Right lobe of liver (tissue), 6 donors: ENCODE results near the gene DUSP16. TPM values are rescaled to one million over a fixed set of nuclear protein-coding genes. Genes with fewer than 3 reads are reported as not detected.

Experiments used
- ATAC-seq, 4 donors: fragments of 200-7000 bp; cut with Tn5 transposase; one replicate each; pipeline ENCODE4 v1.9.1; 2020; ENCODE audit warnings: mild to moderate bottlenecking in 4 of 4, moderate library complexity in 4 of 4
- DNase-seq, 3 donors: peaks; one replicate each; pipeline ENCODE4 v3.0.0-alpha.2; 2020
- H3K27ac ChIP-seq, 3 donors: fragments of 200-600 bp; one replicate each; pipeline ENCODE4 v1.8.0; 2022
- H3K27me3 ChIP-seq, 2 donors: fragments of 200-600 bp; one replicate each; pipeline ENCODE4 v1.8.0; 2022
- H3K36me3 ChIP-seq, 4 donors: fragments of 200-600 bp; sonication (generic) in 1 of 4; one replicate each; pipeline versions ENCODE4 v1.5.1 to v1.8.0; 2017 to 2022; ENCODE audit warnings: control low read depth in 1 of 4
- H3K4me1 ChIP-seq, 4 donors: fragments of 200-600 bp; sonication (generic) in 1 of 4; one replicate each; pipeline versions ENCODE4 v1.5.1 to v1.8.0; 2017 to 2022; ENCODE audit warnings: control low read depth in 1 of 4
- H3K4me3 ChIP-seq, 3 donors: fragments of 200-600 bp; one replicate each; pipeline ENCODE4 v1.8.0; 2022
- H3K9me3 ChIP-seq, 4 donors: fragments of 200-600 bp; sonication (generic) in 1 of 4; one replicate each; pipeline versions ENCODE4 v1.5.1 to v1.8.0; 2017 to 2022; ENCODE audit warnings: control low read depth in 1 of 4
- CTCF ChIP-seq, 4 donors: fragments of 200-600 bp in 3 of 4; fragments of 450-650 bp in 1 of 4; IDR thresholded peaks; one replicate each; pipeline versions ENCODE4 v1.5.1 to v1.8.0; 2016 to 2022; ENCODE audit warnings: antibody characterized with exemption in 4 of 4, mild to moderate bottlenecking in 2 of 4
- POLR2A ChIP-seq: fragments of 450-650 bp; IDR thresholded peaks from one replicate; pipeline ENCODE4 v1.6.1; 2017; ENCODE audit warnings: antibody characterized with exemption, mild to moderate bottlenecking
- WGBS: methylation state at CpG from one replicate; pipeline ENCODE4 v1.1.6; 2018; ENCODE audit warnings: low coverage, low lambda C conversion rate; ENCODE audit not compliant: insufficient coverage; ENCODE audit errors: missing lambda C conversion rate; 5-methylcytosine and 5-hydroxymethylcytosine counted together
- intact Hi-C, 2 donors: fragments of 100-400 bp; cut with DNase I; formaldehyde crosslinking; loops; one replicate each; pipeline versions ENCODE4 v1.11.2 to v1.14.1; 2022
- total RNA-seq, 6 experiments: library from RNA; depleted of rRNA in 2 of 6; stranded (reverse); fragments of >200 nt in 2 of 6; fragmentation: NEBNext Ultra II Directional in 3 of 6; extraction: Animal tissue kit (Norgen Biotek cat#: 25700) in 3 of 6; gene quantifications; one replicate each; pipeline versions ENCODE4 v1.1.0 to v1.2.4, GENCODE V29; 2016 to 2023
- donor health status: DM: no; HTN: yes; CAD: no.
- donor health status: DM: no; HTN: no; CAD: no.
- donor health status: DM: no; HTN: no; CAD: no.
- donor health status: DM: no; HTN: yes; CAD: no.
- donor health status: DM: no; HTN: yes; CAD: no.

Gene DUSP16
- total RNA-seq, 6 experiments from 2014 or later: 41.9 to 74.2 (median 48.4) TPM

DNA sequence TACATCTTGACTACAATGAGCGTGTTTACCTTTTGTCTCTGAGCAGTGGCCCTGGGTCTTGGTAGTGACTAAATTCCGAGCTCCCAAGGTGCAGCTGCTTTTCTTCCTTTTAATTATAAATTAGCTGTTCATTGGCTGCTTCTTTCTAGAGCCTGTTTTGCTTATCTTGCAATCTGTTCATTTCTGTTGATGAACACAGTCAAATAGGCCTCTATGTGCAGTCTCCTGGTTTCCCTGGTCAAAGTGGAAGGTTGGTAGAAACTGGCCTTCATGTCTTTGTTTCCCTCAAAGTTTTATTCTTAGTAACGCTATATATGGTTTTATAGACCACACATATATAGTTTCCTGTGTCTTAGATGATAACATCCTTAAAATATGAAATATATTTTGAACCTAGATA lies 94.1 kb downstream of the DUSP16 start:
- Histone ChIP-seq H3K9me3 (no peaks in the 10 kb centered on the region), H3K36me3 (no peaks in the 10 kb centered on the region), H3K4me3 (no peak overlapping the region), H3K27me3 (no peaks in the 10 kb centered on the region), H3K4me1 (peaks cover 0 to 8% (median 0%) of the 10 kb centered on the region in 4 donors), H3K27ac (peak overlapping the region in 1 of 3 donors; percentile 63)
- no peak for DNase-seq
- TF ChIP-seq CTCF (IDR thresholded peaks at IDR 0.05) (no peak), POLR2A (no peak)
- no peak for ATAC-seq
- 73% methylated on average over 3 of the region's 3 CpGs for WGBS
- intact Hi-C loops: no loop called here

GRCh38 chr12:12467688-12468261 lies 94.9 kb downstream of the DUSP16 start:
- Histone ChIP-seq H3K27ac (peak overlapping the region in 2 of 3 donors; percentile 19 to 63), H3K27me3 (no peaks in the 10 kb centered on the region), H3K36me3 (no peaks in the 10 kb centered on the region), H3K4me1 (peaks cover 0 to 8% (median 0%) of the 10 kb centered on the region in 4 donors), H3K9me3 (no peaks in the 10 kb centered on the region), H3K4me3 (no peak overlapping the region)
- no peak for TF ChIP-seq CTCF (IDR thresholded peaks at IDR 0.05)
- TF ChIP-seq POLR2A: no peak
- peak in 1 of 3 donors; percentile 81 for DNase-seq
- WGBS: 65% methylated on average over 13 of the region's 14 CpGs
- peak; percentile 51 to 88 (median 62) for ATAC-seq
- intact Hi-C loops: no loop called here

DNA sequence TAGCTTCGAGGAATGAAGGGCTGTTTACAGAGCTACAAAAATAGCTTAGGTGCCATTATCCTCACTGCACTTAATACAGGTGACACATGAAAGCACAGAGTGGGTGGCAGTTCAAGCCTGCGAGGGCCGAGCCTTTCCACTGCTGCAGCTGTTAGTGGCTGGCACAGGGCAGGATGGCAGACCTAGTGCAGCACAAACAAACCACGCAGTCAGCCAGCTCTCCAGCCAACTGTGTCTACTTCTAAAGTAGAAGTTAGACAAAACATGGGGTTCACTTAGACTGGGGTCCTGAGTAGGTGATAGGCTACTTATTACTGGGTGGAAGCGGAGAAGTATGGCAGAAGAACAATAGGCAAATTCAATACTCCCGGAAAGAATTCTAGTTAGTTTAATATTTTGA lies 95.4 kb downstream of the DUSP16 start:
- peak overlapping the region in 2 of 3 donors; percentile 19 to 63 for H3K27ac ChIP-seq
- H3K27me3 ChIP-seq: no peaks in the 10 kb centered on the region
- H3K9me3 ChIP-seq: no peaks in the 10 kb centered on the region
- ATAC-seq (peak; percentile 53 to 73 (median 64)), DNase-seq (peak in 1 of 3 donors; percentile 61)
- H3K36me3 ChIP-seq: no peaks in the 10 kb centered on the region
- intact Hi-C loops: no loop called here
- TF ChIP-seq CTCF (IDR thresholded peaks at IDR 0.05) (no peak), POLR2A (no peak)
- H3K4me1 ChIP-seq: peaks cover 0 to 8% (median 0%) of the 10 kb centered on the region in 4 donors
- no peak overlapping the region for H3K4me3 ChIP-seq
- 88% methylated on average over 5 of the region's 6 CpGs for WGBS

GRCh38 chr12:12466157-12466556 lies 96.5 kb downstream of the DUSP16 start:
- TF ChIP-seq CTCF (IDR thresholded peaks at IDR 0.05): no peak
- TF ChIP-seq POLR2A: no peak
- no peak overlapping the region for H3K27ac ChIP-seq
- H3K4me1 ChIP-seq: peaks cover 0 to 8% (median 0%) of the 10 kb centered on the region in 4 donors
- WGBS: 64% methylated on average over 7 of the region's 7 CpGs
- DNase-seq: no peak
- no peaks in the 10 kb centered on the region for H3K27me3 ChIP-seq
- ATAC-seq: no peak
- H3K36me3 ChIP-seq: no peaks in the 10 kb centered on the region
- H3K4me3 ChIP-seq: no peak overlapping the region
- H3K9me3 ChIP-seq: no peaks in the 10 kb centered on the region
- intact Hi-C loops: no loop called here
